Omental fat pad (tissue), 4 donors: Measurements from ENCODE around the gene TMEM243. TPM values are rescaled to one million over a fixed set of nuclear protein-coding genes. Genes with fewer than 3 reads are reported as not detected.
A peak's percentile ranks its signal among the peaks of the same experiment; 100 is the strongest.

Experiments used
- ATAC-seq: fragments of 150-250 bp; one replicate; pipeline ENCODE4 v1.9.1; 2016; ENCODE audit warnings: mild to moderate bottlenecking, moderate library complexity; ENCODE audit not compliant: low FRiP score
- DNase-seq: peaks from one replicate; pipeline ENCODE4 v3.0.0-alpha.2; 2019; ENCODE audit warnings: low spot score
- CTCF ChIP-seq, 3 donors: fragments of 450-650 bp; IDR thresholded peaks; one replicate each; pipeline ENCODE4 v1.5.1; 2016 to 2017; ENCODE audit warnings: antibody characterized with exemption in 3 of 3, mild to moderate bottlenecking in 3 of 3, moderate library complexity in 2 of 3
- total RNA-seq, 4 donors: library from RNA; depleted of rRNA; stranded (reverse); fragments of >200 nt; gene quantifications; one replicate each; pipeline ENCODE4 v1.1.0, GENCODE V29; 2016

TMEM243 gene
- total RNA-seq, 4 donors from 2014 or later = 27.4 to 58.6 (median 37.5) TPM

GRCh38 chr7:87231258-87231657 is 11.7 kb upstream of the TMEM243 start:
- no peak for ATAC-seq
- no peak for TF ChIP-seq CTCF (IDR thresholded peaks at IDR 0.05)
- no peak for DNase-seq

GRCh38 chr7:87226495-87226894 is 7.0 kb upstream of the TMEM243 start:
- DNase-seq (no peak), ATAC-seq (no peak)
- TF ChIP-seq CTCF (IDR thresholded peaks at IDR 0.05) = no peak

GRCh38 chr7:87225696-87226095 is 6.2 kb upstream of the TMEM243 start:
- TF ChIP-seq CTCF (IDR thresholded peaks at IDR 0.05) = no peak
- no peak for ATAC-seq
- DNase-seq = no peak

GRCh38 chr7:87223666-87224065 is 4.1 kb upstream of the TMEM243 start:
- no peak for ATAC-seq
- no peak for DNase-seq
- no peak for TF ChIP-seq CTCF (IDR thresholded peaks at IDR 0.05)

- TF ChIP-seq CTCF (IDR thresholded peaks at IDR 0.05) = no peak
- DNase-seq (no peak), ATAC-seq (no peak)
These were observed 1.2 kb upstream of the TMEM243 start for GRCh38 chr7:87220734-87221215.

GRCh38 chr7:87220026-87220733 is 648 bp upstream of the TMEM243 start:
- TF ChIP-seq CTCF (IDR thresholded peaks at IDR 0.05) = no peak

More at GRCh38 chr7:87220026-87220733, 648 bp upstream of the TMEM243 start:
- DNase-seq = peak; percentile 62
- ATAC-seq = peak; percentile 87
